ENCODE measurements around the gene CHST11. TPM values are rescaled to one million over a fixed set of nuclear protein-coding genes. Genes with fewer than 3 reads are reported as not detected.

CHST11 gene
- total RNA-seq, 2 experiments from 2014 or later, result 53.4 to 53.6 TPM

GRCh38 chr12:104438134-104438533 is 18.6 kb upstream of the CHST11 start:
- H3K4me3 ChIP-seq (ENCODE audit: low read length), result no peak overlapping the region
- POLR2A ChIA-PET, result no interaction called here
- DNase-seq (no peak), ATAC-seq (ENCODE audit: poor library complexity) (peak; percentile 57)
- H3K9me3 ChIP-seq (ENCODE audit: control insufficient read depth in 1 of 2, insufficient read depth in 1 of 2, low read length in 2 of 2), result no peaks in the 10 kb centered on the region
- no peaks in the 10 kb centered on the region for H3K27me3 Mint-ChIP-seq
- CTCF ChIA-PET, result interaction anchor here (0.6 kb wide), 1 partner anchor 485 kb away, joined by 3 read pairs; no protein-coding TSS in a partner anchor
- H3K9me3 Mint-ChIP-seq, result no peaks in the 10 kb centered on the region
- H3K27me3 ChIP-seq (ENCODE audit: control insufficient read depth in 1 of 2, insufficient read depth in 2 of 2, low read length in 2 of 2), result no peaks in the 10 kb centered on the region
- intact Hi-C loops (cut with DNase I, micrococcal nuclease), result no loop called here
- no peak for TF ChIP-seq CTCF (IDR thresholded peaks at IDR 0.05)
- no peak overlapping the region for H3K27ac ChIP-seq (ENCODE audit: low read depth in 1 of 2, low read length in 2 of 2)
- no peaks in the 10 kb centered on the region for H3K36me3 Mint-ChIP-seq (ENCODE audit: low read depth)
- H3K27ac Mint-ChIP-seq, result no peak overlapping the region
- no peaks in the 10 kb centered on the region for H3K4me1 ChIP-seq (ENCODE audit: insufficient read depth, low read length)
- H3K4me3 Mint-ChIP-seq, result no peak overlapping the region
- no peaks in the 10 kb centered on the region for H3K4me1 Mint-ChIP-seq (ENCODE audit: low read depth)
- H3K36me3 ChIP-seq (ENCODE audit: insufficient read depth, low read length), result no peaks in the 10 kb centered on the region

- TF ChIP-seq CTCF (IDR thresholded peaks at IDR 0.05), result no peak
- H3K4me3 Mint-ChIP-seq, result no peak overlapping the region
- no peak overlapping the region for H3K27ac Mint-ChIP-seq
- no peak for ATAC-seq (ENCODE audit: poor library complexity)
- H3K27ac ChIP-seq (ENCODE audit: low read depth in 1 of 2, low read length in 2 of 2), result no peak overlapping the region
- DNase-seq, result no peak
- POLR2A ChIA-PET, result no interaction called here
- H3K27me3 Mint-ChIP-seq, result no peaks in the 10 kb centered on the region
- H3K27me3 ChIP-seq (ENCODE audit: control insufficient read depth in 1 of 2, insufficient read depth in 2 of 2, low read length in 2 of 2), result no peaks in the 10 kb centered on the region
- intact Hi-C loops (cut with DNase I, micrococcal nuclease), result no loop called here
- no peaks in the 10 kb centered on the region for H3K9me3 ChIP-seq (ENCODE audit: control insufficient read depth in 1 of 2, insufficient read depth in 1 of 2, low read length in 2 of 2)
- H3K36me3 ChIP-seq (ENCODE audit: insufficient read depth, low read length), result no peaks in the 10 kb centered on the region
- H3K4me3 ChIP-seq (ENCODE audit: low read length), result no peak overlapping the region
- H3K9me3 Mint-ChIP-seq, result no peaks in the 10 kb centered on the region
- H3K36me3 Mint-ChIP-seq (ENCODE audit: low read depth), result no peaks in the 10 kb centered on the region
- CTCF ChIA-PET, result no interaction called here
- no peaks in the 10 kb centered on the region for H3K4me1 ChIP-seq (ENCODE audit: insufficient read depth, low read length)
- H3K4me1 Mint-ChIP-seq (ENCODE audit: low read depth), result no peaks in the 10 kb centered on the region
Observed at GRCh38 chr12:104439137-104439536, 17.6 kb upstream of the CHST11 start.

- no peaks in the 10 kb centered on the region for H3K36me3 Mint-ChIP-seq (ENCODE audit: low read depth)
- H3K27me3 ChIP-seq (ENCODE audit: control insufficient read depth in 1 of 2, insufficient read depth in 2 of 2, low read length in 2 of 2), result no peaks in the 10 kb centered on the region
- CTCF ChIA-PET, result no interaction called here
Observed at GRCh38 chr12:104443008-104443407, 13.7 kb upstream of the CHST11 start.

More at GRCh38 chr12:104443008-104443407, 13.7 kb upstream of the CHST11 start:
- H3K4me3 ChIP-seq (ENCODE audit: low read length), result no peak overlapping the region
- H3K27ac ChIP-seq (ENCODE audit: low read depth in 1 of 2, low read length in 2 of 2), result no peak overlapping the region
- no peaks in the 10 kb centered on the region for H3K4me1 ChIP-seq (ENCODE audit: insufficient read depth, low read length)
- no peaks in the 10 kb centered on the region for H3K9me3 ChIP-seq (ENCODE audit: control insufficient read depth in 1 of 2, insufficient read depth in 1 of 2, low read length in 2 of 2)
- no peak overlapping the region for H3K27ac Mint-ChIP-seq
- intact Hi-C loops (cut with DNase I, micrococcal nuclease), result no loop called here
- DNase-seq (no peak), ATAC-seq (ENCODE audit: poor library complexity) (no peak)
- H3K4me1 Mint-ChIP-seq (ENCODE audit: low read depth), result no peaks in the 10 kb centered on the region
- H3K27me3 Mint-ChIP-seq, result no peaks in the 10 kb centered on the region
- no peaks in the 10 kb centered on the region for H3K9me3 Mint-ChIP-seq
- POLR2A ChIA-PET, result no interaction called here
- no peaks in the 10 kb centered on the region for H3K36me3 ChIP-seq (ENCODE audit: insufficient read depth, low read length)
- no peak for TF ChIP-seq CTCF (IDR thresholded peaks at IDR 0.05)
- no peak overlapping the region for H3K4me3 Mint-ChIP-seq

All from CD4-positive, alpha-beta T cell (primary cell).